ENCODE data around the gene PIP4K2B.
"Not testable (repeated sequence)": the region's sequence is repeated elsewhere in the genome, so short reads cannot be mapped to it uniquely, and the experiment has no call there.

PIP4K2B gene

DNA sequence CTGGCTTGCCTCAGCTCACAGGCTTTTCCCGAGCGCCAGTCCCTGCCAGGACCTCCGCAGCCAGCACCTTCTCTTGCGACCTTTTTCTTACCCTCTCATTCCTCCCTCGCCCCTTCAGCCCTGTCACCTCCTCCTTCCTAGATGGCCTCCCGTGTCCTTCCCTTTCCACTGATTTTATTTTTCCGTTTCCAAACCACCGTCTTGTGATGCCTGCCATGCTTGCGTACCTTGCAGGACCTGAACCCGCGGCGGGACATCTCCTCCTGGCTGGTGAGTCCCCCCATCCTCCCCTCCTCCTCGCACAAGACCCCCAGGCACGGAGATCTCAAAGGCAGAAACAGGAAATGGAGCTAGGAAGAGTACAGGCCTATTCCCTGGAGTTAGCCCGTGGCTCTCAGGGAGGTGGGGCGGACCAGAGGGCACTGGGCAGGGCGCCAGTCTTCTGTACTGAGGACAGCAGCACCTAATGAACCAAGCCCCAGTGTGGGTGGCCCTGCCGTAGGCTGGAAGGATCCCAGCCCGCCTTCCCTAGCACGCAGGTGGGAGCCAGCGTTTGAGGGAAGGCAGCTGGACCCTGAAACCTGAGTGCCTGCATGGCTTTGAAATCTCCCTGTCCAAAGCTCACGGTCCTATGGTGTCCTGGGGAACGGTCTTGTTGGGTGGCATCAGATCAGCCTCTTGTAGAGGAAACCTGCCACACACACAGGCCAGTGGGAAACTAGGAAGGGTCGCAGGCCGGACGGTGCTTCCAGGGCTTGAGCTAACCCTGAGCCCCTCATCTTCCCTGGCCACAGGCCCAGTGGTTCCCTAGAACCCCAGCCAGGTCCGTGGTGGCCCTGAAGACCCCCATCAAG lies 68.6 kb downstream of the PIP4K2B start:
- DNase-seq (ENCODE audit: low read depth, low spot score), result no peak

- peak; percentile 72 for DNase-seq (ENCODE audit: low read depth, low spot score)
Measured at GRCh38 chr17:38729886-38730525, 69.3 kb downstream of the PIP4K2B start, which contains the start of gene CISD3. TSS of gene CISD3 (plus strand) at chr17:38730341. CDS start at chr17:38730359, 18 bp downstream.

DNA sequence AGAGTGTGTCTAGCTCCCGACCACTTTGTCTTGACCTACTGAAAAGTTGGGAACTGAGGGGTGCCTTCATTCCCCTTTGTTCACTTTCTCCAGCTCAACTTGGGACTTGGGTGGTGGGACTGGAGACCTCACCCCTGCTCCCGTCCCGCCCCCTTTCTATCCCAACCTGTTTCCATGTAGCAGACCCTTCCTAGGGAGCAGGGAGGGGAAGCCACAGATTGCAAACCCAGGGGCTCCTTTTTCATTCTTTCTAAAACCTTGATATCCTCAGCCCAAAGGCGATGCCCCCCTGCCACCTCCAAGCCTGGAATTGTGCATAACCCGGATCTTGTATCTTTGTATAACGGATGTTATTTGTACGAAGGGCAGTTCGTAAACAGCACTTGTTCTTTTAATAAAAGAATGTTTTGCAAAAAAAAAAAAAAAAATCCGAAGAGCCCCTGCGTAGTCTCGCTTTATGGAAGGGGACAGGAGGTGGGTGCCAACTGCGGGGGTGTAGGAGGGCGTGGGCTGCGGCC lies 69.9 kb downstream of the PIP4K2B start:
- no peak for DNase-seq (ENCODE audit: low read depth, low spot score)

GRCh38 chr17:38728290-38728831 lies 71.0 kb downstream of the PIP4K2B start:
- DNase-seq (ENCODE audit: low read depth, low spot score), result peak; percentile 51

DNA sequence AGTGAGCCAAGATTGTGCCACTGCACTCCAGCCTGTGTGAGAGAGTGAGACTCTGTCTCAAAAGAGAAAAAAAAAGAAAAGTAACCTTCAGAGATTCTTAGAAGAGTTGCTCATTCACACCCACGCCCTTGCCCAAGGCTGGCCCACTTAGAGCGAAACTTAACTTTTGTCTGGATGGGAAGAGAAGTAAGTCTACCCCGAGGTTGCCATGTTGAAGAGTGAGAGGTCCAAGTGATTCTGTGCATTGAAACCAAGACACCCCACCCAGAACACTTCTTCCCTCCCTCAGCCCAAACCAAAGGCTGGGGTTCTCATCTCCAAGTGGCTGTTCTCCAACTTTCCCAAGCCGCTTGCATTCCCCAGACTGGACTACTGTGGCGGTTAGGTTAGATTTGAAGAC lies 71.6 kb downstream of the PIP4K2B start:
- peak; percentile 48 for DNase-seq (ENCODE audit: low read depth, low spot score)

- DNase-seq (ENCODE audit: low read depth, low spot score), result not testable (repeated sequence)
Measured at GRCh38 chr17:38726145-38726544, 73.2 kb downstream of the PIP4K2B start.

DNA sequence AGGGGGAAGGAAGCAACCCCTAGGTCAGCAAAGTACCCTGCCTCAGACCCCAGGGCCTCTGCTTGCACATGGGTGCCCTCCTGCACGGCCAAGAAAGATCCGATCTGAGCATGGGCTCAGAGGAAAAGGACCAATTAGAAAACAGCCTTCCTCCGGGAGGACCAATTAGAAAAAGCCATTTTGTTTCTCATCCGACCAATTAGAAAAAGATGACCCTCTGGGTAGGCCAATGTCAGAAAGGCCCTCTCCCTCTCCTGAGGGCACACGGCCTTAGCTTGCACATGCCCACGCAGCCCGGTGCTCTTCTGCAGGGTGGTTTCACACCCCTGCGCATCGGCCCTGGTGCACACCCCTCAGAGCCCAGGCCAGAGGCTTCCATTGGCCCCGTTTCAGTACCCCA lies 74.3 kb downstream of the PIP4K2B start:
- DNase-seq (ENCODE audit: low read depth, low spot score), result no peak

DNA sequence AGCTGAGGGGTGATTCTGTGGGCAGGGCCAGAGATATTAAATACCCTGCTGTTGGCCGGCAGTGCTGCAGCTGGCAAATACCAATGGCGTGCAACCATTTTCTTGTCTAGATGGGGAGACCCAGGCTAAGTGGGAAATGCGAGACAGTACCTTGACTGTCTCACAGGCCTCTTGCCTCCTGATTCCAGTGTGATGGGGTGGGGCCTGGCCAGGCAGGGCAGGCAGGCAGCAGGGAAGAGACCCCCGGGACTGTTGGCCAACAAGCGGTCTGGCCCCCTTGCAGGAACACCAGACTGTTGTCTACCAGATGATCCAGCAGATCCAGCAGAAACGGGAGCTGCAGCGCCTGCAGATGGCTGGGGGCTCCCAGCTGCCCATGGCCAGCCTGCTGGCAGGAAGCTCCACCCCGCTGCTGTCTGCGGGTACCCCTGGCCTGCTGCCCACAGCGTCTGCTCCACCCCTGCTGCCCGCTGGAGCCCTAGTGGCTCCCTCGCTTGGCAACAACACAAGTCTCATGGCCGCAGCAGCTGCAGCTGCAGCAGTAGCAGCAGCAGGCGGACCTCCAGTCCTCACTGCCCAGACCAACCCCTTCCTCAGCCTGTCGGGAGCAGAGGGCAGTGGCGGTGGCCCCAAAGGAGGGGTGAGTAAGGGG lies 74.9 kb downstream of the PIP4K2B start:
- DNase-seq (ENCODE audit: low read depth, low spot score), result no peak

DNA sequence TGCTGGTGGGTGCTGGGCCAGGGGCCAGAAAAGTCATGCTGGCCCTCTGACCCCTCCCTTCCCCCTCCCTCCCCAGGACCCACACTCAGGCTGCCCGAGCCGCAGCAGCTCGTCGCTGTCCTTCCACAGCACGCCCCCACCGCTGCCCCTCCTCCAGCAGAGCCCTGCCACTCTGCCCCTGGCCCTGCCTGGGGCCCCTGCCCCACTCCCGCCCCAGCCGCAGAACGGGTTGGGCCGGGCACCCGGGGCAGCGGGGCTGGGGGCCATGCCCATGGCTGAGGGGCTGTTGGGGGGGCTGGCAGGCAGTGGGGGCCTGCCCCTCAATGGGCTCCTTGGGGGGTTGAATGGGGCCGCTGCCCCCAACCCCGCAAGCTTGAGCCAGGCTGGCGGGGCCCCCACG lies 77.6 kb downstream of the PIP4K2B start:
- DNase-seq (ENCODE audit: low read depth, low spot score), result no peak

DNA sequence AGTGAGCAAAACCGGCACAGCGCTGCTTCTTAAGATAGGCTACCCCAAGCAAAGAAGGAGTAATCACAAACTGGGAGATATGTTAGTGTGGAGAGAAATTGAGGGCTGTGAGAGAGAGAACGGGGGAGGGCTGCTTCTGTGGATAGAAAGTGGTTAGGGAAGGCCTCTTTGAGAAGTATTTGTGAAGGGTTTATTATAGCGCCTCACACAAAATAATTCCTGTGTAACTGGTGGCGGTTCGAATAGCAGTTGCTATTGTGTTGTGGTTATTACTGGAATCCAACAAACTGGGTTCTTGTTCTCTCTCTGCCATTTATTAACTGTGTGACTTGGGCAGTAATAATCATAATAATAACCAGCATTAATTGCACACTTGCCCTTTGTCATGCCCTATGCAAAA lies 78.4 kb downstream of the PIP4K2B start:
- no peak for DNase-seq (ENCODE audit: low read depth, low spot score)

DNA sequence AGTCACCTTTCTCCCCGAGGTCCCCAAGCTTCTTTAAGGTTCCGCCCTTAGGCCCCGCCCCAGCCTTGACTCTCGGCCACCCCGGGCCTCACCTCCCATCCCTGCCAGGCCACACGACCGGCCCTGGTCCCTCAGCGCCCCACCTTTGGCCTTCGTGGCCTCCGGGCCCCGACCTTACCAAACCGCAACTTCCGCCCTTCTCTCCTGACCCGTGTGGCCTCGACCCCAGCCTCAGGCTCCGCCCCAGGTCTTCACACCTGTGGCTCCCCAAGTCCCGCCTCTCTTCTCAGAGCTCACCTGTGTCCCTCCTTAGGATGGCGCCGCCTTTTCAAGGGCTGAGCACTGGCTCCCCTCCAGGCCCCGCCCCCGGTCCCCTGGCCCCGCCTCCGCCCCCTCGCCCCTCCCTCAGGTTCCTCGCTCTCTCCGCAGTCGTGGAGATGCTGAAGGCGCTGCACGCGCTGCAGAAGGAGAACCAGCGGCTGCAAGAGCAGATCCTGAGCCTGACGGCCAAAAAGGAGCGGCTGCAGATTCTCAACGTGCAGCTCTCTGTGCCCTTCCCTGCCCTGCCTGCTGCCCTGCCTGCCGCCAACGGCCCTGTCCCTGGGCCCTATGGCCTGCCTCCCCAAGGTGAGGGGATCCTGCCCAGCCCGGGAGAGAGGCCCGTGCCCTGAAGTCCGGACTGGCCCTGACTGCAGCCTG lies 79.3 kb downstream of the PIP4K2B start:
- DNase-seq (ENCODE audit: low read depth, low spot score), result no peak

DNA sequence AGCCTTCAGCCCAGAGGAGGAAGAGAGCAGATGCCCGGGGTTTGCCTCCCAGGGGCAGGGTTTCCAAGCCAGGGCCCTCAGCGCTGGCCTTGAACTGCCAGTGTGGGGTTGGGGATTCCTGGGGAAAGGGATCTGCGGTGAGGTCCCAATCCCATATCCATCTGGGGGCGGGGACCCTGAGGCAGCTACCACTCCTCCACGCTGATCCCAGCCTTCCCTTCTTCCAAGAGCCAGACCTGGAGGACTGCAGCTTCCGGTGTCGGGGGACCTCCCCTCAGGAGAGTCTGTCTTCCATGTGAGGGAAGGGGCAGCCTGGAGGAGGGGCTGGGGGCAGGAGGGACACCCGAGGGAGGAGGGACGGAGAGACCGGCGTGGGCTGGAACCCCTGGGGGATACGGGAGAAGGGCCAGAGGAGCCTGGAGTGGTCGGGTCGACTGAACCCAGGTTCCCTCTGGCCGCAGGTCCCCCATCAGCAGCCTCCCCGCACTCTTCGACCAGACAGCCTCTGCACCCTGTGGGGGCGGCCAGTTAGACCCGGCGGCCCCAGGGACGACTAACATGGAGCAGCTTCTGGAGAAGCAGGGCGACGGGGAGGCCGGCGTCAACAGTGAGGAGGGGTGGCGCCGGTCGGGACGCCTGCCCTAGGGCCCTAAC lies 79.9 kb downstream of the PIP4K2B start:
- DNase-seq (ENCODE audit: low read depth, low spot score), result no peak

DNA sequence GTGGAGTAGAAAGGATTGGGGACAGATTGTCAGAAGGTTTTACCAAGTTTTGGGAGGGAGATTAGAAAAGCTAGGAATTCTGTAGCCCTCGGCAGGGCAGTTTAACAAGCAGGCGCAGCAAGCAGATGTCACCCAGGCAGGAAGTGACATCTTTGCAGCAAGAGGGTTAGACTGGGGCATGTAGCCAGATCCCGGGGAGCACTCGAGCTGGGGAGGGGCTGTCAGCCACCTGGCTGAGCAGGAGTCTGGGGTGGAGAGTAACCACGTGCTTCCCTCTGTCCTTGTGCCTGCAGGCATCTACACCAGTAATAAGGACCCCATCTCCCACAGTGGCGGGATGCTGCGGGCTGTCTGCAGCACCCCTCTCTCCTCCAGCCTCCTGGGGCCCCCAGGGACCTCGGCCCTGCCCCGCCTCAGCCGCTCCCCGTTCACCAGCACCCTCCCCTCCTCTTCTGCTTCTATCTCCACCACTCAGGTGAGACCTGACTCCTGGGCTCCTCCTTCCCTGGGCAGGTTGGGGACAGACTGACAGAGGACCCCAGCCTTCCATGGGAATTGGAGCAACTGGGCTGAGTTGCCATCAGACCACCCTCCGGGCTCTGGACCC lies 82.1 kb downstream of the PIP4K2B start:
- no peak for DNase-seq (ENCODE audit: low read depth, low spot score)

DNA sequence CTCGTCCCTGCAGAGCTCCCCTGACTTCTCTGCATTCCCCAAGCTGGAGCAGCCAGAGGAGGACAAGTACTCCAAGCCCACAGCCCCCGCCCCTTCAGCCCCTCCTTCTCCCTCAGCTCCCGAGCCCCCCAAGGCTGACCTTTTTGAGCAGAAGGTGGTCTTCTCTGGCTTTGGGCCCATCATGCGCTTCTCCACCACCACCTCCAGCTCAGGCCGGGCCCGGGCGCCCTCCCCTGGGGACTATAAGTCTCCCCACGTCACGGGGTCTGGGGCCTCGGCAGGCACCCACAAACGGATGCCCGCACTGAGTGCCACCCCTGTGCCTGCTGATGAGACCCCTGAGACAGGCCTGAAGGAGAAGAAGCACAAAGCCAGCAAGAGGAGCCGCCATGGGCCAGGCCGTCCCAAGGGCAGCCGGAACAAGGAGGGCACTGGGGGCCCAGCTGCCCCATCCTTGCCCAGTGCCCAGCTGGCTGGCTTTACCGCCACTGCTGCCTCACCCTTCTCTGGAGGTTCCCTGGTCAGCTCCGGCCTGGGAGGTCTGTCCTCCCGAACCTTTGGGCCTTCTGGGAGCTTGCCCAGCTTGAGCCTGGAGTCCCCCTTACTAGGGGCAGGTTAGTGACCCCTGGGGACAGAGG lies 82.9 kb downstream of the PIP4K2B start:
- DNase-seq (ENCODE audit: low read depth, low spot score), result no peak
